NCI-H345 (cell line): ENCODE data around the gene PADI3.
A peak's percentile ranks its signal among the peaks of the same experiment; 100 is the strongest.

Experiments
- DNase-seq: peaks from one replicate; lab custom pipeline; 2025; lab: John Stamatoyannopoulos, UW

The PADI3 gene

DNA sequence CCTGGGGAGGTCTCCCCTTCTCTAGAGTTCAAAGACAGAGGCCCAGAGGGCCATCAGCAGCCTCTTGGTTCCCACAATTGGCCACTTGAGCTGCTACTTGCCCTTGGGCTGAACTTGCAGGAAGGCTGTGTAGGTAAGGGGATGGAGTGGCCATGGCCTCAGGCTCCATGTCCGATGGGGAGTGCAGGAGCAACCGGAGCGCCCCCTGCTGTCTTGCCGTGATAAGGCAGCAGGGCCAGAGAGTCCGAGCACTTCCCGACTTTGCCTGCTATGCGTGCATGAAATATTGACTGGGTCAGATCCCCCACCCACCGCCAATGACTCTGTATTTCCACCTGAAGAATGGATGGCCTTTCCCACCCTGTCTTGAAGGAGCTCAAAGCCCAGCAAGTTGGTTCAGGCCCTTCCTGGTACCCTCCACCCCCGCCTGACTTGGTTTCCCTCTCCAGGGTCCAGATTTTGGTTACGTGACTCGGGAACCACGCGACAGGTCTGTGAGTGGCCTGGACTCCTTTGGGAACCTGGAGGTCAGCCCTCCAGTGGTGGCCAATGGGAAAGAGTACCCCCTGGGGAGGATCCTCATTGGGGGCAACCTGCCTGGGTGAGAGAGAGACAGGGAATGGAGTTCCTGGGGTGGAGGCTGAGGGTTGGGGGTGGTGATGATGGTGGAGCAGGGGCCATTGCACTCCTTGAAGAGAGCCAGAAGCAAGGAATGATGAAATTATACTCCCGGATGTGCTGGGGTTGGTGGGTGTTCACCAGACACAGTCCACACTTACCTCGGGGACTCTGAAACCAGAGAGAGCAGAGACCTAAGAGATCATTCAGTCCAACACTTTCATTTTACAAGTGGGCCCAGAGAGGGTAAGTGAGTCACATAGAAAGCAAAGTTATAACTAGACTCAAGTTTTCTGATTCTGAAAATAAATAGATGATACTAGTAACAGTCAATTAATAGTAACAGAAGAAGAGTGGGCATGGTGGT lies 25.6 kb downstream of the PADI3 start:
- DNase-seq, result peak; percentile 15

DNA sequence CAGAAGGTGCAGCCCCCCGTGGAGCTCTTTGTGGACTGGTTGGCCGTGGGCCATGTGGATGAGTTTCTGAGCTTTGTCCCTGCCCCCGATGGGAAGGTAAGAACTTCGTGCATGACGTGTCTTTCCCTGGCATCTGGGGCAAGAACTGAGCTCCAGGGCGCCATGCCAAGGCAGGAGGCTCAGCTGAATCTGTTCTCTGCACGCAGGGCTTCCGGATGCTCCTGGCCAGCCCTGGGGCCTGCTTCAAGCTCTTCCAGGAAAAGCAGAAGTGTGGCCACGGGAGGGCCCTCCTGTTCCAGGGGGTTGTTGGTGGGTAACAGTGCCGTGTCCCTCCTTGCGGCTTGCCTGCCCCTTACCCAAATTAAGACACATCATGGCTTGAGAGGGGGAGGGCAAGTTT lies 27.7 kb downstream of the PADI3 start:
- peak; percentile 33 for DNase-seq

DNA sequence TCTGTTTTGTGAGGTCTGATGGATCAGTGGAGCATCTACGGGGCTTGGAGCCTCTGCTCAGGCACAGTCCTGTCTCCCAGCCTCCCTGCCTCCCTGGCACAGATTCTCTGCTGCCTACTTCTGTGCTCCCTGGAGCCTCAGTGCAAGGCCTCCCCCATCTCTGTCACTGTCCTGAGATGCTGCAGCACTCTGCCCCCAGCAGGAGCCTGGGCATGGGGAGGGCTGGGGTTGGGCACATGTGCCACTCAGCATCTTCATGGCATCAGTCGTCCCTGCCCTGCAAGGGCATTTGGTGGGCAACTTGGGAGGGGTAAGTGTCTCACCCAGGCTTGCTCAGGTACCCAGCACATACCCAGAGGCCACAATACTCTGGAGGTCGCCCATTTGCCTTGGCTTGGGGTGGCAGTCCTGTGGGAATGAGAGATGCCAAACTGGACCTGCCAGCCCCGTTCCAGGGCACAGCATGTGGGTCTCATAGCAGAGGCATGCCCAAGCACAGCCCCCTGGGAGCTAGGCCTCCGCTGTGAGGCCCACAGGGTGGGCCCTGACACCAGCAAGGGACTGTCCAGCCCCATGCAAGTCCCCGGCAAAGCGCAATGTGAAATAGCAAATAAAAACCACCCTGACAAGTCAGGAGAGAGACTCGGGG lies 28.7 kb downstream of the PADI3 start:
- DNase-seq, result no peak

DNA sequence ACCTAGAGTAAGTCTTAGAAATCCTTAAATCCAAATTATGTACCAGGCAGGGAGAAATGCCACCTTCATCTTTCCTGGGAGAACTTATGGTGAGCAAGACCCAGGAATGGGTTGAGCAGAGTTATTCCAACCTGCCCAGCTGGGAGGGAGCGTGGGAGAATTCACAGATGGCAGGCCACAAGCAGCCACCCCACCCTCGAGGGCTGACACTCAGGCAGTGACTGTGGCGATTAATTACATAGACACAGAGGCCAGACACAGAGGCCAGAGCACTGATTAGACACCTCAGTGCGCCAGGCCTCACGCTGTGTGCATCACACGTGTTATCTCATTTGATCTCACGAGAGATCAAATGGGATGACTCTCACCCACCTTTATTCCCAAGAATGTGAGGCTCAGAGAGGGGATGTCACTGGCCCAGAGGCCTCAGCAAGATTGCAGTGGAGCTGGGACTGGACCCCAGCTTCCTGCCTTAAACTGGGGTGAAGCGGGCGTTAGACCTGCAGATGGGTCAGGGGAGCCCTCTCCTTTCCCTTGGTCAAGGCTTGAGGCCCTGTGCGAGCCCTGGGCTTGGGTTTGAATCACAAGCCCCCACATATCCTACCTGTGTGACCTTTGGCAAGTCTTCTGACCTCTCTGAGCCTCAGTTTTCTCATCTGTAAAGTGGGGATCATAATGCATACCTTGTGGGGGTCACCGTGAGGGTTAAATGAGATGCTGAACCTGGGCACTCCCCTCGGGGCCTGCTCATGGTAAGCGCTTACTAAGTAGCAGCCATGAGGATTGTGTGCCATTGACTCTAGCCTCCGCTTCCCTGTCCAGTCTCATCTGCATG lies 30.3 kb downstream of the PADI3 start:
- DNase-seq, result no peak

DNA sequence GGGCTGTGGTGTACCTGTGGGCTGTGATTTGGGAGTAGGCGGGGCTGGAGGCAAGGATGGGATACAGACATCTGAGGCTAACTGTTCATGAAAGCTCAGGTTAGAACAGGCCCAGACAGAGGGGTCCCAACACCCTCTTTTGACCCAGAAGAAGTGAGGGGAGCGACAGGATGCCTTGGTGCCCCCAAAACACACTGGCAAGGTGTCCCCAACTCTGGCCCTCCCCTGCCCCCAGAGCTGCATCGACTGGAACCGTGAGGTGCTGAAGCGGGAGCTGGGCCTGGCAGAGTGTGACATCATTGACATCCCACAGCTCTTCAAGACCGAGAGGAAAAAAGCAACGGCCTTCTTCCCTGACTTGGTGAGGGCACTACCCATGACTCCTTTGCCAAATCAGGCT lies 31.5 kb downstream of the PADI3 start:
- DNase-seq, result no peak

DNA sequence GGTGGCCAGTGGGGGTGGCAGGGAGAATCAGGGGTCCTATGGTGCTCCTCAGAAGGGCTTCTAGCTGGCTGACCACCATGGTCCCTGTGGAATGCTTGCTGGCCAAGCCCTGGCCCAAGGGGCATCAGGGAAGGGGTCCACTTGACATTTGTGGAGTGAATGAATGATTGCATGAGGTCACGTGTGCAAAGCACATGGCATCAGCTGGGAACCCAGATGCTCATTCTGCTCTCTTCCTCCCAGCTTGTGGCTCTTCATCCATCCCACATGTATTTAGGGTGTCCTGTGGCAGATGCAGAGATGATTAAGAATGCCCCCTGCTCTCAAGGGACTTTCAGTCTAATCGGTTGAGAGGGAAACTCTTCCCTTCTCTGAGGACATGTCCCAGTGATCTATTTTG lies 32.0 kb downstream of the PADI3 start:
- DNase-seq, result no peak

DNA sequence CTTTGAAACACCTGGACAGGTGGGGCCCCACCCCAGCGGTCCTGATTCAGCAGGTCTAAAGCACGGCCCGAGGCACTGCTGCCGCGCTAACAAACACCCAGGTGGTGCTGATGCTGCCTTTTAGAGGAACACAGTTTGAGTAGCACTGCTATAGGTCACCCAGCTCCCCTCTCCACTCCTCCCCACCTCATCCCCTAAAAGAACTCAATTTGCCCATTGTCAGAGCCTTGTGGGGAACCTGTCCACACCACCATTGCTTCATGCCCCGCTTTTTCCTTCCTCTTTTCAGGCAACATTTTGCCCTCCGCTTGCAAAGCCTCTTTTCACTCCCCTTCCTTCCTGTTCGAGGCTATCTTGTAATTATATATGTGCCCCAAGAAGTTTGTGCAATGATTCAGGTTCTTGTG lies 32.9 kb downstream of the PADI3 start:
- DNase-seq, result no peak

DNA sequence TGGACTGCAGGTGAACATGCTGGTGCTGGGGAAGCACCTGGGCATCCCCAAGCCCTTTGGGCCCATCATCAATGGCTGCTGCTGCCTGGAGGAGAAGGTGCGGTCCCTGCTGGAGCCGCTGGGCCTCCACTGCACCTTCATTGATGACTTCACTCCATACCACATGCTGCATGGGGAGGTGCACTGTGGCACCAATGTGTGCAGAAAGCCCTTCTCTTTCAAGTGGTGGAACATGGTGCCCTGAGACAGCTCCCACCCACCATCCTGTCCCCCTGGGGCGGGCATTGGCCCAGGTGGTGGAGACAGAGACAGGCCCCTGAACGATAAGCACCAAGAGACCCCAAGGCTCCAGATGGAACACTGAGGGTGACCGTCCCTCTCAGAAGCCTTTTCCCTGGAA lies 33.9 kb downstream of the PADI3 start:
- no peak for DNase-seq

DNA sequence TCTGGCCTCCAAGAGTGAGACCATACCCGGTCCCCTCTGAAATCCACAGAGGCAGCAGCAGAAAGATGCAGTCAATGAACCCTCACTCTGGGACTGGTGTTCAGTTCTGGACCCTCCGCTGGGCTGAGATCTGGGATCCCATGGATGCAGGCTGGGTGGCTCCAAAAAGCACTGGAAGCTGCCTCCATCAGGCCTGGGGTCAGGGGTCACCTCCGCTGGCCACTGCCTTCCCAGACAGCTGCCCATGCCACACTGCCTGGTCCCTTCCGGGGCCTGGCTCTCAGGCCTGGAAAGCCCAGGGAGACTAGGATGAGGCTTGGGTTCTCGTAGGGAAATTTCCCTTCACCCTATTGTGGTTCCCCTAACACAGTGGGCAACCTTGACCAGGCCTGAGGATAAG lies 37.7 kb downstream of the PADI3 start:
- no peak for DNase-seq

DNA sequence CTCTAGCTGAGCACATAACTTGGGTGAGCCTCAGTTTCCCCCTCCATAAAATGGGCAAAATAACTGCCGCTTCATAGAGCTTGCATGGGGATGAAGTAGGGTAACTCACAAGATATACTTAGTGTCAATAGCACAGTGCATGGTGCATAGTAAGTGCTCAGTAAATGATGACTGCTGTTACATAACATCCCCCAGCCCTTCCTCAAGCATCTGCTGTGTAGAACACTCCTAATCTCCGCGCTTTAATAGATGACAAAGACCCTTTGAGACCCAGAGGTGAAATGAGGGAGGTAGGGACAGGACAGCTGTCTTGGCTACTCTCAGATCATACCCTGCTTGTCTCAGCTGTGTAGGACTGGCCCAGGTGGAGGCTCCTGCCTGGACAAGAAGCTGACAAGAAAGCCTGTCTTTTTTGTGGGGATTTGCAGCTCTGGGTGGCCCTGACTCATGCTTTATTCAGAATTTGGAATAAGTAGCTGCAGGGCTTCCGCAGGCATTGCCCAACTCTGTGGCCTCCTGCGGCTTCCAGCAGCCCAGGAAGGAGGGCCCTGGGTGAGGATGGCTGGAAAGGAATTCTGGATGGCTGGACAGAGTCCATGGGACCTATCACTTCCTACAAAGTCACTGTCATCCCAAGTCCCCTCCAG lies 38.4 kb downstream of the PADI3 start:
- DNase-seq, result no peak

DNA sequence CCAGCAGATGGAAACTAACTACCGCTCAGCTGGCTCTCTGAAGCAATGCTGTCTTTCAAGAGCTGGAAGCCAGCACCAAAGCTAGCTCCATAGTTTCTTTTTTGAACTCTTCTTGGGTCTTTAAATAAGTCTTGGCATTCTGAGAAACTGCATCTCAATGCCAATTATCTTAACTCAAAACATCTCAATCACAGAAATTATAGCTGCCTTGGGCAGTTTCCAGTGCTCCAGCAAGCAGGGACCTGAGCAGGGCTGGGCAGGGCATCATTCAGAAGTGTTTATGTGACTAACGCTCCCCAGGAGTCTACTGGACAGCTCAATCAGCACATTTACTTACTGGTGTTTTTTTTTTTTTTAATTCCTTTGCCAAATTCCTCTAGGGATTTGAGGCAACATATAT lies 40.8 kb downstream of the PADI3 start:
- no peak for DNase-seq

DNA sequence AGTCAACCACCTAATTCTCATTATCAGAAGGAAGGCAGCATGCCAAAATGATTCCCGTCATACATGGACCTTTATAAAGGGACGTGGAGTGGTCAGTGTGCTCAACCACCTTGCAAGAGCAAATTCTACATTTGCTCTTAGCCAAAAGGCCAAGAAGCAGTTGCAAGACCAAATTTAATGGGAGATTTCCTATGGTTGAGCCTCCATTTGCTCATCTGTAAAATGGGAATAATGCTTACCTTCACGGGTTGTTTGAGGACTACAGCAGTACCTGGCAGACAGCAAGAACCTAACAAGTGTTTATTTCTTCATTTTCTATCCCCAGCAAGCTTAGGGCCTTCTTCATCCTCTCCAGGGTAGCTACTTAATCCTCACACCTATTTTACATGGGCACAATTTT lies 41.7 kb downstream of the PADI3 start:
- no peak for DNase-seq

DNA sequence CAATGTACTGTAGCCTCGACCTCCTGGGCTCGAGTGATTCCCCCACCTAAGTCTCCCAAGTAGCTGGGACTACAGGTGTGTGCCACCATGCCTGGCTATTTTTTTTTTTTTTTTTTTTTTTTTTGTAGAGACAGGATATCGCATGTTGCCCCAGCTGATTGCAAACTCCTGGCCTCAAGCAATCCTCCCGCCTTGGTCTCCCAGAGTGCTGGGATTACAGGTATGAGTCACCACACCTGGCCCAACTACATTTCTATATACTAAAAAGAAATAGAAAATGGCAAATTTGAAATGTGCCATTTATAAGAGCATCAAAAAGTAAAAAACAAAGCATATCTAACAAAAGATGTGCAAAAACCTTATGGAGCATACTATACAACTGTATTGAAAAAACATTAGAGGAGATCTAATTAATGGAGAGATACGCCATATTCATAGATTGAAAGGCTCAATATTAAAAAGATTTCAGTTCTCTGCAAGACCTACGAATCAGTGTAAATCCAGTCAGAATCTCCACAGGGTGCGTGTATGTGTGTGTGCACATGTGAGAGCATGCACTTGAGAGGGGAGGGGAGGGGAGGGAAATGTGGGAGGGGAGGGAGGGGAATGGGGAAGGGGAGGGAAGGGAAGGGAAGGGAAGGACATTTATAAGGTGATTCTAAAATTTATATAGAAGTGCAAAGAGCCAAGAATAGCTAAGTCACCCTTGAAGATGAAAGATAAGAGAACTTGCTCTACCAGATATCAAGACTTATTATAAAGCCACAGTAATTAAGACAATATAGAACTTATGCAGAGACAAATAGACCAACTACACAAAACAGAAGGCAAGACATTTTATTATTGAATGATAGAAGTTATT lies 43.6 kb downstream of the PADI3 start:
- no peak for DNase-seq

DNA sequence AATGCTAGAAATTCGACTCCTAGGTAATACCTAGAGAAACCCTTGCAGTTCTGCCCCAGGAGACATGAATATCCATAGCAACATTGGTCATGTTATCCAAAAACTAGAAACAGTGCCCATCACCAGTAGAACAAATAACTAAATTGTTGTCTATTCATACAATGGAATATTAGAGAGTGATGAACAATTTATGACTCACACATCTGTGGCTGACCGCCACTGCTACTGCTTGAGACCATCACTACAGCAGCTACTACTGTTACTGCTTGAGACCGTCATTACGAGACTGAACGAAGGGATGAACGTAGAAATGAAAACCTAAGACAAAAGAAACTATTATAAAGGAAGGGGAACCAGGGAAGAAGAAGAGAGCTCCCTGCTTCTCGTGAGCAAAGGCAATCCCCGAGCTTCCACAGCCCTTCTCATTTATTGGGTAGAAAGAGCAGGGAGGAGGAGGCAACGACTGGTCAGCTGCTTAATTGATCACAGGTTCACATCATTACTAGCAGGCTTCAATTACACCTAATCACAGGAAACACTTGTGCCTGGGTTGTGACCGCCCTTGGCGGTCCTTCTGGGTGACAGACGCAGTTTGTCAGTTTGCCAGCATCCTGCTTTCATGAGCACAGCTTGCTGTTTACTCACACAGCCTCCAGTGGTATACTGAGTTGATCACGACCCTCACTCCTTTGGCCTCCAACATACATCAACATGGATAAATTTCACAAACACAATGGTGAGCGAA lies 45.0 kb downstream of the PADI3 start:
- DNase-seq, result no peak

DNA sequence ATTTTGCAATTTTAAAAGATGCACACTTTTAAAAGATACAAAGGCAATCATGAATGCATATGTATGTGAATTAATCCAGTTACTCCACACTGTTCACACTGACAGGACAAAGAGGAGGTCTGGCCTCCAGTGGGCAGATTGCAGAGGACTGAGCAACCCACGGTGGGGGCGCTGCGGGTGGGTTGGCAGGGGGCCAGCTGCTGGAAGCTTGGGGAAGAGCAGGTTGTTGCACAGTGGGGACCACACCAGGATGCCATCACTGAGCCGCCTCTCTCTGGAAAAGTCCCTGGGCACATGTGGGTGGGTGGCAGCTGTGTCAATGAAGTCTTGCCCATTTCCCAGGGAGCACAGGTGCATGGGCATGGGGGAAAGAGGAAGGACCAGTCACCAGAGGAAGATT lies 46.4 kb downstream of the PADI3 start:
- DNase-seq, result no peak

DNA sequence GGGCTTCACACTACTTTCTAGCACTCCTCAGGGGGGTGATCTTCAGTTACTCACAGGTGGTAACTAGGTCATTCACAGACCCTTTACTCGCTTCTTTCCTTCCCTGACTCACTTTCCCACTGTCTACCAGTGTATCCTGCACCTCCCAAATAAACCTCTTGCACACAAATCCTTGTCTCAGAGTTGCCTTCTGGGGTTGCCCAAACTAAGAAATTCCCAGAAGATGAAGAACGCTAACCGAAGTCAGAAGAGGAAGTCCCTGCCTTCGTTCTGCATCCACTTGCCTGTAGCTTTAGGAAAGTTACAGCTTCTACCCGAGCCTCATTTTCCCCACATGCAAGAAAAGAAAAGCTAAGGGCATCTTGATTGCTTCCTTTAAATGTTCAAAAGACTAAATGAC lies 47.2 kb downstream of the PADI3 start:
- no peak for DNase-seq

DNA sequence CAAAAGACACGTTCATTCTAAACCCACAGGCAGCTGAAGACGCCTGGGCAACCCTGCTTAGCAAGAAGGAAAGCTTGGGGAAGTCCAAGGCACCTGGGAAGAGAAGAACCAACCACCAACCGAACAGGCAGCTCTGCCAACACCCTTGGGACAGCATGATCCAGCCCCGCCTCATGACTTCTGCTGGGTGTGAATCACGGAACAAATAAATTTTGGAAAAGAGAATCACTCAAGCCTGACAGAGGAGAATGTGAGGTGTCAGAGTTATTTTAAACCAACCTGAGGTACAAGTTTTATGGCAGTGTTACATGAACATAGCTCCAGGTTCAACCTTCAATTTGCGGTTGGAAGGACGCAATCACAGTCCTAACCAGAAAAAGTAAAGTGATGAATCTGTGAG lies 49.1 kb downstream of the PADI3 start:
- no peak for DNase-seq

DNA sequence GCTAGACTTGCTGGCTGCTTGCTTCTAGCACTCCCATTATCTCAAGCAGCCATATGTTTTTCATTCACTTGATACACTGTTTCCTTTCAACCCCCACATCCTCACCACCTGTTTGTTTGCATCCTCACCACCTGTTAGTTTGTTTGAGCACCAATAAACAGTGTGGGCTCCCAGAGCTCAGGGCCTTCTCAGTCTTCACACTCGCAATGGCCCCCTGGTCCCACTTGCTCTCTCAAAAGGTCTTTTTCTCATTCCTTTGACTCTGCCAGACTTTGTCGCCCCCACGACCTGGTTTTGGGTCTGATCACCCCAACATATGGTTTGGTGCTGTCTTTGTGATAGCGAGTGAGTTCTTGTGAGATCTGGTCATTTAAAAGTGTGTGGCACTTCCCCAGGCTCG lies 52.9 kb downstream of the PADI3 start:
- DNase-seq, result no peak

DNA sequence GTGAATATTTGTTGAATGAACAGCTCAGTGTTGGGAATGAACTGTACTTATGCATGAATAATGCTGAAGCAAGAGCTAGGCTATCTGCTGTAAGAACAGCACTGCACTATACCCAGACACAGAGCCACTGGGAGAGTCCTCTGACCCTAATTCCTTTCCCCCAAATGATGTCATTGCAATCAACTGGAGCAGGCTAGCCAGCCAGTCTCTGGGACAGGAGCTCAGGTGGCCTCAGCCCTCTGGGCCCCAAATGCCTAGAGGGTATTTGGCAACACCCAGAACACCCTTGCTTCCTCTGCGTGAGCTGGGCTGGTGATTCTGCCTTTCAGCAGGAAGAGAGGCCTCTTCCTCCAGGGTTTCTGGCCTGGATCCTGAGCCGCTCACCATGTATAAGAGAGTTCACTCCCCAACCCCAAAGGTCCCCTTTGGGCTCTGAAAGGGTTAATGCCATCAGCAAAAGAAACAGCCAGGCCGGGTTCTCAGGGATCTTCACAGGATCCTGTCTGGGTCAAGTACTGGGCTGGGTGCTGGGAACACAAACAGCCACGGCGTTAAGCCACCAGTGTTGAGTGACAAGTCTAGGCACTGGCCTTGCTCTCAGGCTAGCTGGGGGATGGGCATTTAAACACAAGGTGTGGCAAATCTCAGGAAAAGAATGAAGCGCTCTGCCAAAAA lies 55.4 kb downstream of the PADI3 start:
- DNase-seq, result no peak

DNA sequence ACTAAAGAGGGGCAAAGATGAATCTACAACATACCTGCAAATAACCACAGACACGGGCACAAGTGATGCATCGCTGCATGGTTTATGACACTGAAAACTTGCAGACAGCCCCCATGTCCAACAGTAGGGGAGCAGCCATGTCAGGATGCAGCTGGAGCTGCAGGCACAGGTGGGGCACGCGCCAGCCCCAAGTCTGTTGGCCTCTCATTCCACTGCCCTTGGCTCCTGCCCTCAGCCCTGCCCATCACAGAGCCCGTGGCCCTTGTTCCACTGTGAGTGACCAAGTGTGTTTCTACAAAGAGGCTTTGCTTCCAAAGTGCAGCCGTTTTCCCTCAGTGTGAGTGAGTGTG lies 55.9 kb downstream of the PADI3 start:
- DNase-seq, result no peak
